ENCODE measurements around the gene AHCTF1. TPM values are rescaled to one million over a fixed set of nuclear protein-coding genes. Genes with fewer than 3 reads are reported as not detected.

The AHCTF1 gene
- total RNA-seq (2021) (64.1 and 65.8 TPM in 2 replicates), Bru-seq, nascent RNA (percentile 95 among the genes with signal in this experiment), BruChase-seq, experiment 1, labeled RNA remaining after a 2-hour chase (percentile 96 among the genes with signal in this experiment), BruChase-seq, experiment 2, labeled RNA remaining after a 6-hour chase (percentile 90 among the genes with signal in this experiment)
- long read RNA-seq, full-length matches to known transcripts: 26 of 50 reads
- long read RNA-seq, partial matches to known transcripts: 14 of 50 reads
- long read RNA-seq, other reads (novel, unspliced or antisense): 10 of 50 reads

GRCh38 chr1:246931549-246932365, at the start of gene AHCTF1:
Gene AHCTF1, minus strand, starts transcription at chr1:246931948. Its CDS starts 13,578 bp downstream, at chr1:246918370.
- Histone ChIP-seq H3K9me3 (ENCODE audit: low read depth, low read length, poor library complexity, severe bottlenecking) (peaks cover 3% of the 10 kb centered on the region), H3K4me1 (ENCODE audit: insufficient read depth, low read length, poor library complexity, severe bottlenecking) (no peaks in the 10 kb centered on the region), H3K4me3 (ENCODE audit: low read depth, low read length, poor library complexity, severe bottlenecking) (peak within 1 kb of the TSS; percentile 78), H3K27me3 (replicated peaks; ENCODE audit: insufficient read depth, low read depth, low read length, poor library complexity) (no peaks in the 10 kb centered on the region), H3K27ac (ENCODE audit: low read depth, low read length, poor library complexity, severe bottlenecking) (peak within 1 kb of the TSS; percentile 93), H3K36me3 (ENCODE audit: insufficient read depth, low read length, poor library complexity, severe bottlenecking) (peaks cover 23% of the 10 kb centered on the region)
- CTCF ChIA-PET: interaction anchor here (0.6 kb wide), 1 partner anchor 75 kb away, joined by 6 read pairs; no protein-coding TSS in a partner anchor
- POLR2A ChIA-PET (ENCODE audit: low non-redundant PET): interaction anchor here (0.7 kb wide), 1 partner anchor 280 kb away, joined by 3 read pairs; no protein-coding TSS in a partner anchor
- BruUV-seq (replicated peaks): no TSS peak
- DNase-seq (ENCODE audit: low spot score): peak; percentile 99
- TF ChIP-seq CTCF (conservative IDR thresholded peaks at IDR 0.05; ENCODE audit: low read depth, low read length): no peak
- TF ChIP-seq EZH2 (IDR thresholded peaks at IDR 0.05; ENCODE audit: borderline replicate concordance, low read depth, low read length, poor library complexity, severe bottlenecking): no peak
- intact Hi-C loops (cut with micrococcal nuclease; ENCODE audit: unreplicated experiment): no loop called here

GRCh38 chr1:246978785-246979184, 47.0 kb upstream of the AHCTF1 start:
- no peaks in the 10 kb centered on the region for H3K4me1 ChIP-seq (ENCODE audit: insufficient read depth, low read length, poor library complexity, severe bottlenecking)
- H3K36me3 ChIP-seq (ENCODE audit: insufficient read depth, low read length, poor library complexity, severe bottlenecking): peaks cover 14% of the 10 kb centered on the region
- no peak for DNase-seq (ENCODE audit: low spot score)
- TF ChIP-seq EZH2 (IDR thresholded peaks at IDR 0.05; ENCODE audit: borderline replicate concordance, low read depth, low read length, poor library complexity, severe bottlenecking): no peak
- TF ChIP-seq CTCF (conservative IDR thresholded peaks at IDR 0.05; ENCODE audit: low read depth, low read length): no peak
- ChIA-PET CTCF (no interaction called here), POLR2A (ENCODE audit: low non-redundant PET) (interaction anchor here (0.7 kb wide), 1 partner anchor 34 kb away, joined by 3 read pairs; no protein-coding TSS in a partner anchor)
- peaks cover 47% of the 10 kb centered on the region for H3K9me3 ChIP-seq (ENCODE audit: low read depth, low read length, poor library complexity, severe bottlenecking)
- H3K27me3 ChIP-seq (replicated peaks; ENCODE audit: insufficient read depth, low read depth, low read length, poor library complexity): no peaks in the 10 kb centered on the region
- intact Hi-C loops (cut with micrococcal nuclease; ENCODE audit: unreplicated experiment): no loop called here
- BruUV-seq (replicated peaks): no TSS peak
- H3K4me3 ChIP-seq (ENCODE audit: low read depth, low read length, poor library complexity, severe bottlenecking): no peak overlapping the region
- H3K27ac ChIP-seq (ENCODE audit: low read depth, low read length, poor library complexity, severe bottlenecking): no peak overlapping the region

GRCh38 chr1:246978281-246978680, 46.5 kb upstream of the AHCTF1 start:
- BruUV-seq (replicated peaks): no TSS peak
- Histone ChIP-seq H3K36me3 (ENCODE audit: insufficient read depth, low read length, poor library complexity, severe bottlenecking) (peaks cover 14% of the 10 kb centered on the region), H3K4me1 (ENCODE audit: insufficient read depth, low read length, poor library complexity, severe bottlenecking) (no peaks in the 10 kb centered on the region), H3K27me3 (replicated peaks; ENCODE audit: insufficient read depth, low read depth, low read length, poor library complexity) (no peaks in the 10 kb centered on the region), H3K27ac (ENCODE audit: low read depth, low read length, poor library complexity, severe bottlenecking) (no peak overlapping the region), H3K9me3 (ENCODE audit: low read depth, low read length, poor library complexity, severe bottlenecking) (peaks cover 42% of the 10 kb centered on the region), H3K4me3 (ENCODE audit: low read depth, low read length, poor library complexity, severe bottlenecking) (no peak overlapping the region)
- ChIA-PET POLR2A (ENCODE audit: low non-redundant PET) (no interaction called here), CTCF (no interaction called here)
- TF ChIP-seq CTCF (conservative IDR thresholded peaks at IDR 0.05; ENCODE audit: low read depth, low read length) (no peak), EZH2 (IDR thresholded peaks at IDR 0.05; ENCODE audit: borderline replicate concordance, low read depth, low read length, poor library complexity, severe bottlenecking) (no peak)
- intact Hi-C loops (cut with micrococcal nuclease; ENCODE audit: unreplicated experiment): no loop called here
- no peak for DNase-seq (ENCODE audit: low spot score)

Data from A673 (cell line).